G401.6 (cell line): ENCODE data around the gene DCC.

Experiments
- FAIRE-seq: peaks from 2 replicates; lab custom pipeline; 2012; peaks lifted over from hg19 to GRCh38; lab: Jason Lieb, UNC

DCC gene

GRCh38 chr18:52426041-52426440 lies 86.0 kb downstream of the DCC start:
- no peak for FAIRE-seq

DNA sequence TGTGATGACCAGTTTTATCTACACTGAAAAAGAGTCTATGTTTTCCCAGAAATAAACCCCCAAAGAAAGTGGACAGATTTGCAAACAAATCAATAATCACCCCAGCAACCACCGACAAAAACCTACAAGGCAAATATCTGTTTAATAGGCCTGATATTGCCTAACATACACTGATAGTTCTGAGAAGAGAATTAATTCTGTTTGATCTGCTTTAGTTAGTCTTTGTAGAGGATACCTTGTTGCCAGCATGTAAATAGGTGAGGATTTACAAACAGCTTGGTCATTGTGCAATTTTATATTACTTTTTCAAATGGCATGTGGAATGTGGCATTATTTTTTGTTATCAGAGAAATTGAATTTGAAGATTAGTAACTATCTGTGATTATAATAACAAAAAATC lies 86.5 kb downstream of the DCC start:
- FAIRE-seq: no peak

DNA sequence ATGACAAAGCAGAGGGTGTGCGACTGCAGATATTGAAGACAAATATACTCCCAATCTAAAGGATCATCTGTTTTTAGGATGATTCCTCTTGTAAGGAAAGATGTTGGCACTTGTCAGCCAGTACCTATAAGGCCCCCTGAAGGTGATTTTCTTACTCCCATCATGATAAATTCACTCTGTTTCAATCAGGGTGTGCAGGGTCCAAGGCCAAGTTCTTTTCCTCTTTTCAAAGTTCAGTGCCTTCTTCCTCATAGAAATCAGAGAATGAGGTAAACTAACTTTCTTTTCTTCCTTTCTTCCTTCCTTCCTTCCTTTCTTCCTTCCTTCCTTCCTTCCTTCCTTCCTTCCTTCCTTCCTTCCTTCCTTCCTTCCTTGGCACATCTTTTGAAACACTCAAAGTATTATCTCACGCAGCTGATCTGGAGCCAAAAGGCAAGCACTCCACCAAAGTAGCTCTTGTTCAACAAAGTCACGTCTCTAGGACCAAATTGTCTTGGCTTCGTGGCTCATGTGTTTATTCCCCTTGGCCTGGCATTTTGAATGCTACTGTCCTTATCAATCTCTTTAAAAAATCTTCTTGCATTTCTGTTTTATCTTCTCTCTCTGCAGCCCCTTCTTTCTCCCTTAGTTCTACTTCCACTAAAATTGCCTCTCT lies 87.7 kb downstream of the DCC start:
- no peak for FAIRE-seq

DNA sequence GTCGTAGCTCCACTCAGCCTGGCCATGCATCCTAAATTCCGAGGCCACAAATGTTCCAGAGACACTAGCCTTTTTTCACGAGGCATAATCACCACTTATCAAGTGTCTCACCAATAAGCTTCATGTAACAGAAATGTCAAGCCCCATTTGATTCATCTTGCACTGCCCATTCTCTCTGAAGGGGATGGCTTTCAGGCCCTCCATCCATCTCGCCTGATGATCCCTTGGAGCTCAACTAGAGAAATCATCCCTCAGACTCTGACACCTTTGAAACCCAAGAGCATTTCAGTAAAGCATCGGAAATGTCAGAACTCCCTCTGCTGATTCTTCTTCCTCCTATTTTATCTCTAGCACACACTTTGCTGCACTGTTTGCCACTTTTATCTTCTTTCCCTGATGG lies 91.7 kb downstream of the DCC start:
- no peak for FAIRE-seq

- FAIRE-seq: no peak
Observed at GRCh38 chr18:52433797-52434196, 93.8 kb downstream of the DCC start.

- no peak for FAIRE-seq
Observed at GRCh38 chr18:52435301-52435700, 95.3 kb downstream of the DCC start.

GRCh38 chr18:52437161-52437560 lies 97.2 kb downstream of the DCC start:
- FAIRE-seq: no peak

- no peak for FAIRE-seq
Observed at GRCh38 chr18:52439457-52439856, 99.5 kb downstream of the DCC start.

- FAIRE-seq: no peak
Observed at GRCh38 chr18:52441794-52442193, 101.8 kb downstream of the DCC start.

- no peak for FAIRE-seq
Observed at GRCh38 chr18:52442686-52443085, 102.7 kb downstream of the DCC start.

DNA sequence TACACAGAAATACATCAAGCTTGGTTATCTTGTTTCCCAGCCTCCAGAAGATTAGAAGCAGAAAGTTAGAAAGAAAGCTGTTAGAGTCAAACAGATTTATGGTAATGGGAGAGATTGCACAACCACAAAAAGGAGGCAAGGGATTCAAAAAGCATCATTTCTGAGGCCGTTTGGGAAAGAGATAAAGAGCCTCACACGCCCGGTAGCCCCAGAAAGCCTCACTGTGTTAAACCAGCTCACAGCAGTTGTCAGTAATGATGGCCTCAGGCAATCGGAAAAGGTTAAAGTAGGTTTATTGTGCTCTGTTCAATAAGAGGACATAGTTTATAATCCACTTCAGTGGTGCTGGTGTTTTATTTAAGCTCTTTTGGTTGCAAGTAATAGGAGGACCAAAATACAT lies 111.3 kb downstream of the DCC start:
- FAIRE-seq: no peak

DNA sequence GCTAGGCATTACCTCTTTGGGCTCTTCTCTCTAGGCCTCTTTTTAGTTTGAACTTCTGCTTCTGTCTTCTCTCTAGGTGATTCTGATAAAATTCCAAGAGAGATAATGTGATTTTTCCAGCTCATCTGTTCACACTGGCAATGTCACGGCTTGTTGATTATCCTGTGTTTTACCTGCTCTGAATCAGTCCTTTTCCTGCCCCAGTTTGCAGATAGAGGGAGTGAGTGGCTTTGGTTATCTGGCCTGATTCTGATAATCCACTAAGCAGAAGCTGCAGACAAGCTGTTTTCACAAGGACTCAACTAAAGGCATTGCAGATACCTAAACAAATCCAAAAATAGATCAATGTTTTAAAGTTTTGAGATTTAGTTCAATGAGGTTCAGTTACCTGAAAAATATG lies 111.9 kb downstream of the DCC start:
- no peak for FAIRE-seq

DNA sequence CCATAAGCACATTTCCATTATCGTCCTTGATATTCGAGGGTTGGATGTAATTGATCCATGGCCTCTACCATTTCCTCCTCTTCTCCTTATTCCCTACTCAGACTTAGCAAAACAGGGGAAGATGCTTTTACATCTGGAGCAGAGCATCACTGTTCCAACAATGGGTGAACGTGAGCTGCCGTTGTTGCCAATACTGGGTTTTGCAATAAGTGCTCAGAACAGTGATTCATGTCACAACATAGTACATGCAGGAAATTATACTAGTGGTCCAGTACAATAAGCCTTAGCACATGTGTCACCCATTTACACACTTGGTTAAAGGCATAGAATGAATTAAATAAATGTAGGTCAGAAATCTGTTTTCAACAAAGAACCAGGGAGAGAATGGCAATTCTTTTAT lies 112.4 kb downstream of the DCC start:
- FAIRE-seq: no peak

DNA sequence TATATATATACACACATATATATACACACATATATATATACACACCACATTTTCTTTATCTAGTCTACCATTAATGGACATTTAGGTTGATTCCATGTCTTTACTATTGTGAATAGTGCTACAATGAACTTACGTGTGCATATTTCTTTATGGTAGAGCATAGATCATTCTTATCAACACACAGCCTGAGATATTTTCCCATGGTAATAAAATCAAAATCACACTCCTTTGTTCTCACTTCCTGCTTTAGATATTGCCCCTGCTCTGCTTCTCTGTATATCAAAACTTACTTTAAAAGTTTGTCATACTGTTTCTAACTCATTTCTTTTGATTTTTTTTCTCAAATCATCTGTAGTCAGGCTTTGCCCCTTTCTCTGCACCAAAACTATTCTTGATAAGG lies 119.9 kb downstream of the DCC start:
- no peak for FAIRE-seq

- no peak for FAIRE-seq
Observed at GRCh38 chr18:52462853-52463252, 122.9 kb downstream of the DCC start.

GRCh38 chr18:52465391-52465790 lies 125.4 kb downstream of the DCC start:
- FAIRE-seq: no peak

- no peak for FAIRE-seq
Observed at GRCh38 chr18:52468496-52468895, 128.5 kb downstream of the DCC start.

- FAIRE-seq: no peak
Observed at GRCh38 chr18:52475325-52475724, 135.3 kb downstream of the DCC start.

DNA sequence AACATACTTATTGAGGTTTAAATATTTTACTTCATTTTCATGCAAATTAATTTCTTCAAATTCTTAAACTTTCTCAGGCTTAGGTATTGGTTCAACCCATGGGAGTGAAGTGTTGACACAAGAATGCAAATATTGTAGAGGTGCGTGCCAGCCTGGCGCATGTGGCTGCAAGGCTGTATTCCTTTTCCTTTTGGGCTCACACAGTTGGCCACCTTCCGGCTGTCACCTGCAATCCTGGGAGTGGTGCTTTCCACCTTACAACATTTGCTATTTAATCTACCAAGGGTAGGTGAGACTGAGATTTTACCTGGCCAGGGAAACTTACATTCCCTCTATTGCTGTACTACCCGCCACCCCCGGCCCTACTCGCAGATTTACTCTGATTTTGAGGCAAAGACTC lies 141.1 kb downstream of the DCC start:
- no peak for FAIRE-seq

- FAIRE-seq: no peak
Observed at GRCh38 chr18:52484977-52485376, 145.0 kb downstream of the DCC start.

DNA sequence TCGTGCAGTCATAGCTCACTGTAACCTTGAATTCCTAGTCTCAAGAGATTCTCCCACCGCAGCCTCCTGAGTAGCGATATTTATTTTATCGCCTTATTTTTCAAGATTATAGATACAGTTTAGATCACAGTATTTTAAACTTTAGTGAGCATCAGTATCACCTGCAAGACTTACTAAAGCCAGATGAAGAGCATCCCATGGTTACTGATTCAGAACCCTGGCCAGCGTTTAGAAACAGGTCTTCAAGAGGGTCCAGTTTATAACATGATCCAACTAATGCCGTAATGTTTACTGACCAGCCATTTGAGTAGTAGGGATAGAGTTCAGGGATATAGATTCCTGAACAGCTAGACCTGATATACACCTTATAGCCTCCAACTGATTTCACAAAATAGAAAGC lies 146.1 kb downstream of the DCC start:
- no peak for FAIRE-seq

DNA sequence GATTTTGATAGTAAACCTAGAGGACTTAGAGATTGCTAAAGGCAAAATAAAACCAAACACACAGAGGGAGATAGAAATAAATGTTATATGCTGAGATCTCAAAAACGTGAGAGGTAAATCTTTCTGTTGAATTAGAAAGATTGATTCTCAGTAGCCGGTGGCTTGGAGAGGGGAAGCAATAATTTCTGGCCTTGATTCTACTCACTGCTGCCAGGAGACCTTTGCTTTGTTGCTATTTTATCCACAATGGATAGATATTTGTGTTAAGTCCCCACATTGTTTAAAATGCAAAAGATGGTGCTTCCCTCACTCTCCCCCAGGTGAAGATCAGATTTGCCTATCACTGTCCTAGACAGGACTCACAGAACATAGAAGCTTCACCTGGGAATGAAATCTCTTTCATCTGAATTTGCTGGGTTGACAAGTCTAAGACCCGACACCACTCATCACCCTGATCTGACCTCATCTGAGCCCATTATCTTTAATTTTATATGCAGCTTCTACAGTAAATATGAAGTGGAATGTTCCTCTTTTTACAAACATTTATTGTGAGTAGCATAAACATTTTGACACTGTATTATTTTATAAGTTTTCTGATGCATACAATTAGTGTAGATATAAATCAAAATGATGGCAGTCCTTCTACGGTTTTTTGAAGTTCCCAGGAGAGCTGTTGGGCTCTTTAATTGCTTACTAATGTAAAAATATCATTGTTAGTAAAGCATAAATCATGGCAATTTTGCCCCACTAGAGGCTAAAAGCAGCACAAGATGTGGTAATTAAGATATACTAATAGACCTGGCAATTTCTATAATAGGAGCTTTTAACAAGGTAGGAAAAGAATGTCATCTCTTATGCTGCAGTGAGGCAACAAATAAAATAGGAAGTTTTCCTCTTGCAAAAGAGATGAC lies 149.7 kb downstream of the DCC start:
- no peak for FAIRE-seq

GRCh38 chr18:52496426-52496825 lies 156.4 kb downstream of the DCC start:
- FAIRE-seq: no peak

DNA sequence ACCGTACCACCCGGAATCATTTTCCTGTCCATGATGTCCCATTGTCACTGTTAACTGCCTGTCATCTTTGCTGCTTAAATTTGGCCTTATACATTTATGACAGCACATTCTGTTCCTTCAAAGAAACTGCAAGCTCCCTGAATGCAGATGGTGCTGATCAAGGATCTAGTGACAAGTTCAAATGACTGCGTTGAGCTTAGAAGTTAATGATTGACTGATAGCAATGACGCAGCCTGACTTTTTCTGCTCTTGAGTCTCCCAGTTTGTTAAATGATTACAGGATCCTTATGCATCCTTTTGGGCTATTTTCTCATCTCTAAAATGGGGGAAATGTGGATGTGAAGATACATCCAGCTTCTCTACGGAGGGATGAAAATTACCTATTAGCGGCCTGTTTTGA lies 159.0 kb downstream of the DCC start:
- no peak for FAIRE-seq
